RWPE1 (cell line): ENCODE data around the gene GALNT6.

Experiments
- CTCF ChIA-PET: fragments of 350-600 bp; sonication (Branson Sonifier 250); formaldehyde crosslinking; extraction: SDS; loops from one replicate; lab custom pipeline; 2021; lab: Yijun Ruan, JAX
- POLR2A ChIA-PET: fragments of 400-600 bp; formaldehyde crosslinking; extraction: SDS; loops from one replicate; lab custom pipeline; 2020; ENCODE audit warnings: antibody characterized with exemption; ENCODE audit not compliant: low non-redundant PET; lab: Yijun Ruan, JAX
- DNase-seq: peaks from one replicate; pipeline ENCODE4 v3.0.0; 2012; ENCODE audit warnings: low spot score
- H3K27ac ChIP-seq: fragments of 450-650 bp; 2 replicates; pipeline ENCODE4 v1.5.1; 2017
- TF ChIP-seq, protein P1 (sequence below): fragments of 450-650 bp; conservative IDR thresholded peaks from 2 replicates; pipeline ENCODE4 v1.5.1; 2017; ENCODE audit warnings: low read depth, mild to moderate bottlenecking

Gene GALNT6

GRCh38 chr12:51419425-51420193 is 28.4 kb upstream of the GALNT6 start:
- no peak for DNase-seq
- TF ChIP-seq, protein P1, sequence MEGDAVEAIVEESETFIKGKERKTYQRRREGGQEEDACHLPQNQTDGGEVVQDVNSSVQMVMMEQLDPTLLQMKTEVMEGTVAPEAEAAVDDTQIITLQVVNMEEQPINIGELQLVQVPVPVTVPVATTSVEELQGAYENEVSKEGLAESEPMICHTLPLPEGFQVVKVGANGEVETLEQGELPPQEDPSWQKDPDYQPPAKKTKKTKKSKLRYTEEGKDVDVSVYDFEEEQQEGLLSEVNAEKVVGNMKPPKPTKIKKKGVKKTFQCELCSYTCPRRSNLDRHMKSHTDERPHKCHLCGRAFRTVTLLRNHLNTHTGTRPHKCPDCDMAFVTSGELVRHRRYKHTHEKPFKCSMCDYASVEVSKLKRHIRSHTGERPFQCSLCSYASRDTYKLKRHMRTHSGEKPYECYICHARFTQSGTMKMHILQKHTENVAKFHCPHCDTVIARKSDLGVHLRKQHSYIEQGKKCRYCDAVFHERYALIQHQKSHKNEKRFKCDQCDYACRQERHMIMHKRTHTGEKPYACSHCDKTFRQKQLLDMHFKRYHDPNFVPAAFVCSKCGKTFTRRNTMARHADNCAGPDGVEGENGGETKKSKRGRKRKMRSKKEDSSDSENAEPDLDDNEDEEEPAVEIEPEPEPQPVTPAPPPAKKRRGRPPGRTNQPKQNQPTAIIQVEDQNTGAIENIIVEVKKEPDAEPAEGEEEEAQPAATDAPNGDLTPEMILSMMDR, result no peak
- CTCF ChIA-PET, result interaction anchor here (0.6 to 4.0 kb wide), 3 partner anchors 113 to 606 kb away, joined by 3 to 27 read pairs (median 4); no protein-coding TSS in a partner anchor
- POLR2A ChIA-PET, result no interaction called here
- H3K27ac ChIP-seq, result no peak overlapping the region

- ChIA-PET CTCF (no interaction called here), POLR2A (no interaction called here)
- H3K27ac ChIP-seq, result no peak overlapping the region
- TF ChIP-seq, protein P1, result no peak
- DNase-seq, result no peak
Measured at GRCh38 chr12:51417826-51418225, 26.6 kb upstream of the GALNT6 start.

DNA sequence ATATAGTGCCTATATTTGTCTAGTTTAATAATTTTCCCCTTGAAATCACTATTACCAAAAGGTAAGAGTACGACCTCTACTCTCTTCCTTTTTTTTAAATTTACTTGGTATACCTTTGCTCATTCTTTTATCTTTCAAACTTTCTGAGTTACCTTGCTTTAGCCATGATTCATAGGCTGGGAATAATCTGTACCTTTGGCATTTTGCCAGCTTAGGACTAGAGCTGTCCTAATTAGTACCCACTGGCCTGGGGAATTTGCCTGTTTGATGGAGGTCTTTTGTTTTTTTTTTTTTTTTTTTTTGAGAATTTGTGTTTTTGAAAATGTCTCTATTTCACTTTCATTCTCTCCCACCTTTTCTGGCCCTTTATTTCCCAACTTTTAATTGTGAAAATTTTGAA is 24.7 kb upstream of the GALNT6 start:
- no peak overlapping the region for H3K27ac ChIP-seq
- DNase-seq, result peak; percentile 53
- POLR2A ChIA-PET, result no interaction called here
- TF ChIP-seq, protein P1, result no peak
- CTCF ChIA-PET, result interaction anchor here (1.0 kb wide), 1 partner anchor 408 kb away, joined by 3 read pairs; no protein-coding TSS in a partner anchor

- CTCF ChIA-PET, result interaction anchor here (0.6 kb wide), 1 partner anchor 26 kb away, joined by 3 read pairs; no protein-coding TSS in a partner anchor
- TF ChIP-seq, protein P1, result no peak
- no peak overlapping the region for H3K27ac ChIP-seq
- POLR2A ChIA-PET, result no interaction called here
- DNase-seq, result no peak
Measured at GRCh38 chr12:51413791-51414190, 22.6 kb upstream of the GALNT6 start.

- POLR2A ChIA-PET, result no interaction called here
- no peak for DNase-seq
- TF ChIP-seq, protein P1, result no peak
- no peak overlapping the region for H3K27ac ChIP-seq
- CTCF ChIA-PET, result interaction anchor here (0.5 kb wide), 1 partner anchor 386 kb away, joined by 3 read pairs; no protein-coding TSS in a partner anchor
Measured at GRCh38 chr12:51413149-51413548, 21.9 kb upstream of the GALNT6 start.

DNA sequence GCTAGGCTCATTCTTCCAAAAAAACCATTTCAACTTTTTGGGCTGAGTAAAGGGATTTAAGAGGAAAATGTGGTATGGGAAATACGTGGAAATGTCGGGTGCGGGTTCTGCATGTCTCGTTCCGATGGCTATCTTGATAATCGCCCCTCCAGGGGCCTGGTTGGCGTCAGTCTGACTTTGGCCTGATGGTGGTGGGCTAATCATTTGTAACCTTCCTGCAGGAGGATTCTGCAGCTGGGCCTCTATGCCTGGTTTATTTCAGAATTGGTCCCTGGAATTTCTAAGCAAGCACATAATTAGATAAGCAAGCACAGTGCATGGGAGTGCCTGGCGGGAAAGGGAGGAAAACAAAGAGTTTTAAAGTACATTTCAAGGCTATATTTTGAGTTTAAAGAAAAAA is 18.6 kb upstream of the GALNT6 start:
- DNase-seq, result no peak
- TF ChIP-seq, protein P1, result no peak
- CTCF ChIA-PET, result no interaction called here
- no peak overlapping the region for H3K27ac ChIP-seq
- POLR2A ChIA-PET, result no interaction called here
